ENCODE measurements around the gene PIGR. TPM values are rescaled to one million over a fixed set of nuclear protein-coding genes. Genes with fewer than 3 reads are reported as not detected.
"Not testable (repeated sequence)": the region's sequence is repeated elsewhere in the genome, so short reads cannot be mapped to it uniquely, and the experiment has no call there.

Gene PIGR
- total and polyA plus RNA-seq, 12 donors: under 0.01 to 3.4 (median 0.55) TPM; not detected in 2

DNA sequence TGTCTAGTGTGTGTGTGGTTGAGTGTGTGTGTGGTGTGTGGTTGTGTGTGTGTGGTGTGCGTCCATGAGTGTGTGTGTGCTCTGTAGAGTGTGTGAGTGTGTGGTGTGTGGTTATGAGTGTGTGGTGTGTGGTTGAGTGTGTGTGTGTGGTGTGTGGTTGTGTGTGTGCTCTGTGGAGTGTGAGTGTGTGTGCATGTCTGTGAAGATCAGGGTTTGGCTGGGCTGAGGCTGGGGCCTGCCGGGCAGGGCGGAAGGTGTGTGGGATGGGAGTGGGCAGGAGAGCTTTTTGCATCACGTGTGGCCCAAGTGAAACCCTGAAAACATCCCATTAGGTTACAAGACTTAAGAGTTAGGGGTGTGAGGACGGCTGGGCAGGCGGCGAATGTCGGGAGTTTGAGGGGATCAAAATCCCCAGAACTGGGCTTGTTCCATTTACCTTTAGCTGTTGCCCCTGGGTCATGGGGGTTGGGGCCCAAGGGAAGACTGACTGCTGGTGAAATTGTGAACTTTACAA lies 21.6 kb downstream of the PIGR start:
- intact Hi-C loops (cut with DNase I): loop anchor here in 1 of 2 donors (10.0 kb wide), 1 partner anchor 60 kb away; no protein-coding TSS in a partner anchor
- Histone ChIP-seq H3K36me3 (replicated peaks in 1 of 2) (no peaks in the 10 kb centered on the region), H3K27ac (no peak overlapping the region), H3K4me1 (replicated peaks in 1 of 2) (no peaks in the 10 kb centered on the region), H3K9me3 (replicated peaks in 1 of 3) (no peaks in the 10 kb centered on the region), H3K27me3 (no peaks in the 10 kb centered on the region), H3K4me3 (no peak overlapping the region)
- no peak for TF ChIP-seq POLR2A (IDR thresholded peaks at IDR 0.05)
- no peak for DNase-seq
- 74 to 85% (median 84%) methylated on average over 8 of the region's 8 CpGs for WGBS, 4 donors

DNA sequence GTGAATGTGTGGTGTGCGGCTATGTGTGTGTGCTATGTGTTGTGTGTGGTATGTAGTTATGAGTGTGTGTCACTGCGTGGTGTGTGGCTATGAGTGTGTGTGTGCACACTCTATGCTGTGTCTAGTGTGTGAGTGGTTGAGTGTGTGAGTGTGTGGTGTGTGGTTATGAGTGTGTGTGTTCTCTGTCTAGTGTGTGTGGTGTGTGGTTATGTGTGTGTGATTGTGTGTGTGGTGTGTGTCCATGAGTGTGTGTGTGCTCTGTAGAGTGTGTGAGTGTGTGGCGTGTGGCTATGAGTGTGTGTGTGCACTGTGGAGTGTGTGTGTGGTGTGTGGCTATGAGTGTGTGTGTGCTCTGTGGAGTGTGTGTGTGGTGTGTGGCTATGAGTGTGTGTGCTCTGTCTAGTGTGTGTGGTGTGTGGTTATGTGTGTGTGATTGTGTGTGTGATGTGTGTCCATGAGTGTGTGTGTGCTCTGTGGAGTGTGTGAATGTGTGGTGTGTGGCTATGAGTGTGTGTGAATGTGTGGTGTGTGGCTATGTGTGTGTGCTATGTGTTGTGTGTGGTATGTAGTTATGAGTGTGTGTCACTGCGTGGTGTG lies 22.2 kb downstream of the PIGR start:
- intact Hi-C loops (cut with DNase I): loop anchor here in 1 of 2 donors (10.0 kb wide), 1 partner anchor 61 kb away; no protein-coding TSS in a partner anchor
- not testable (repeated sequence) for H3K4me1 ChIP-seq (replicated peaks in 1 of 2); H3K36me3 ChIP-seq (replicated peaks in 1 of 2); H3K27me3 ChIP-seq; H3K27ac ChIP-seq; H3K9me3 ChIP-seq (replicated peaks in 1 of 3); DNase-seq; H3K4me3 ChIP-seq
- WGBS, 4 donors: 81 to 94% (median 87%) methylated on average over 4 of the region's 4 CpGs

DNA sequence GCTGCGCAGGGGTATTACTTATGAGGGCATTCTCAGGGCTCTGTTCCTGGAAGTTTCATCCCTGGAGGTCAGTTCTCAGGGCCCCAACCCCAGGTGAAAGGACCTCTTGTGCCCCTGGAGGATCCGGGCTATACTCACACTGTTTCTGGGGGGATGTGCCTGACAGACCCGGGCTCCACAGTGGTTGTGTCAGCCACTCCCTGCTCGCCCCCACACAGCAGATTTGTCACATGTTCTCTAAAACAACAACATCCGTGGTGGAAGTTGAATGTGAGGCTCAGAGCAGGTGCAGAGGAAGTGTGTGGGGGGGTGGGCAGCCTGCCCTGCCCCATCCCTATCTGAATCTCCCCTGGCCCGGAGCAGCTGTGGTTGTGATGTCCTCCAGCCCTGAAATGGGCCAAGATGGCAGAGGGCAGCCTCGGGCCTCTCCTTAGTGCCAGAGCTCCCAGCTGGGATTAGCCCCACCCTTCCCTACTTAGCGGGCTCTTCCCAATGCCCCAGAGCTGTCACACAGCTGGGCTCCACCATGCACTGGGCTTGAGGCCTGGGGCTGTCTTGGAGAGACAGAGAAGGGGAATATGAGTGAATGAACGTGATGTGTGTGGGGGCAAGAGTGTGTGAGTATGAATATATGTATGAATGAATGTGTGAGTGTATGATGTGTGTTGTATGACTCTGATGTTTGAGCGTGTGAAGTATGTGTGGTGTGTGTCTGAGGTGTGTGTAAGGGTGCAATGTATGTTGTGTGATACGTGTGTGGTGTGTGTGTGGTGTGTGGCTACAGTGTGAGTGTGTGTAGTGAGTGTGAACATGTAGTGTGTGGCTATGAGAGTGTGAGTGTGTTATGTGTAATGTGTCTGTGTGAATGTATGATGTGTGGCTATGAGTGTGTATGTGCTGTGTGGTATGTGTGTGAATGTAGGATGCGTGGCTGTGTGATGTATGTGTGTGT lies 23.0 kb downstream of the PIGR start:
- Histone ChIP-seq H3K27ac (peak overlapping the region in 1 of 5 donors; percentile 59), H3K4me3 (no peak overlapping the region)
- WGBS, 4 donors: 67 to 72% (median 71%) methylated on average over 10 to 12 of the region's 12 CpGs

DNA sequence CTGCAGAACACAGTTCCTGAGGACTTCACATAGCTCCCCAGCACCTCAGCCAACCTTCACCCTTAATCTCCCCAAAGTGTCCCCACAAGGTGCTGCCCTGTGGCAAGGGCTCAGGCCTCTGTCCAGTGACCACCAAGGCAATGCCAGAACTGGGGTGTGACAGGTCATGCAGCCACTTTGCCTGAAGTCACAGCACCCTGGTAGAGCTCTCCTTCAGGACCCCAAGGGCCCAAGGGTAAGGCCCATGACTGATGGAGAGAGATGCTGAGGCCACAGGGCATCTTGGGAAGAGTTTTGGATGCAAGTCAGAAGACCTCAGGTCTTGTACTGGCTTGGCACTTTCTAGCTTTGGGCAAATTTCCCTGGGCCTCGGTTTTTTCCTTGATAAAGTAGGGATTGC lies 23.7 kb downstream of the PIGR start:
- Histone ChIP-seq H3K4me1 (replicated peaks in 1 of 2) (no peaks in the 10 kb centered on the region), H3K9me3 (replicated peaks in 1 of 3) (no peaks in the 10 kb centered on the region), H3K36me3 (replicated peaks in 1 of 2) (no peaks in the 10 kb centered on the region), H3K27me3 (no peaks in the 10 kb centered on the region), H3K27ac (peak overlapping the region in 2 of 5 donors; percentile 50 to 59), H3K4me3 (no peak overlapping the region)
- no peak for TF ChIP-seq POLR2A (IDR thresholded peaks at IDR 0.05)
- TF ChIP-seq, protein P1, sequence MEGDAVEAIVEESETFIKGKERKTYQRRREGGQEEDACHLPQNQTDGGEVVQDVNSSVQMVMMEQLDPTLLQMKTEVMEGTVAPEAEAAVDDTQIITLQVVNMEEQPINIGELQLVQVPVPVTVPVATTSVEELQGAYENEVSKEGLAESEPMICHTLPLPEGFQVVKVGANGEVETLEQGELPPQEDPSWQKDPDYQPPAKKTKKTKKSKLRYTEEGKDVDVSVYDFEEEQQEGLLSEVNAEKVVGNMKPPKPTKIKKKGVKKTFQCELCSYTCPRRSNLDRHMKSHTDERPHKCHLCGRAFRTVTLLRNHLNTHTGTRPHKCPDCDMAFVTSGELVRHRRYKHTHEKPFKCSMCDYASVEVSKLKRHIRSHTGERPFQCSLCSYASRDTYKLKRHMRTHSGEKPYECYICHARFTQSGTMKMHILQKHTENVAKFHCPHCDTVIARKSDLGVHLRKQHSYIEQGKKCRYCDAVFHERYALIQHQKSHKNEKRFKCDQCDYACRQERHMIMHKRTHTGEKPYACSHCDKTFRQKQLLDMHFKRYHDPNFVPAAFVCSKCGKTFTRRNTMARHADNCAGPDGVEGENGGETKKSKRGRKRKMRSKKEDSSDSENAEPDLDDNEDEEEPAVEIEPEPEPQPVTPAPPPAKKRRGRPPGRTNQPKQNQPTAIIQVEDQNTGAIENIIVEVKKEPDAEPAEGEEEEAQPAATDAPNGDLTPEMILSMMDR (IDR thresholded peaks at IDR 0.05): no peak
- 44 to 88% (median 61%) methylated on average over 1 of the region's 1 CpG for WGBS, 4 donors
- intact Hi-C loops (cut with DNase I): loop anchor here in 1 of 2 donors (10.0 kb wide), 1 partner anchor 62 kb away; no protein-coding TSS in a partner anchor
- no peak for DNase-seq

More for the DNA sequence above, 23.0 kb downstream of the PIGR start:
- intact Hi-C loops (cut with DNase I): loop anchor here in 1 of 2 donors (10.0 kb wide), 1 partner anchor 62 kb away; no protein-coding TSS in a partner anchor
- Histone ChIP-seq H3K27me3 (no peaks in the 10 kb centered on the region), H3K4me1 (replicated peaks in 1 of 2) (no peaks in the 10 kb centered on the region), H3K9me3 (replicated peaks in 1 of 3) (no peaks in the 10 kb centered on the region), H3K36me3 (replicated peaks in 1 of 2) (no peaks in the 10 kb centered on the region)
- DNase-seq: peak in 1 of 7 donors; percentile 19
- no peak for TF ChIP-seq POLR2A (IDR thresholded peaks at IDR 0.05)
- TF ChIP-seq, protein P1 (IDR thresholded peaks at IDR 0.05): no peak

DNA sequence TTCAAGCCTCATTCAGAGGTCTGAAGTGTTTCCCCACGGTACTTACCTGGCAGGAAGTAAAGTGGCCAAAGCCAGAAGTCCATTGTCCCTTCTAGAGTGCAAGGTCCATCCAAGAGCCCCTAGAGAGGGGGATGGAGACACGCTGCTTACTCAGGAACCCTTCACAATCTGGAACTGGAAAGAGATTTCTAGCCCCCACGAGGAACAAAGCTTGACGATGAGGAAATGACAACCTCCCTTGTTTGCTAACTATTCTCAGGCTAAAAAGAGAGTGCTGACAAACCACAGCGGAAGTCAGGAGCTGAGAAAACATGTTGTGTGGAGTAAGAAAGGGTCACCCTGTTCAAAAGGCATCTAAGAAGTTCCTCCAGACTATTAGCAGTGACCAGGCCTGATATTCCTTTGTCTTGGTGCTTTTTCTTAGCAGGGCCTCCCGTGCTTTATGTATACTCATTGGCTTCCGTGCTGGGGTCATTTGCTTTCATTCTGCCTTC lies 24.4 kb downstream of the PIGR start, which contains the start of gene FCMR:
TSS of gene FCMR (minus strand) at position 170 of the 494 bp plus-strand sequence. CDS start at position 83, 87 bp downstream.
- Histone ChIP-seq H3K36me3 (replicated peaks in 1 of 2) (no peaks in the 10 kb centered on the region), H3K27me3 (no peaks in the 10 kb centered on the region), H3K4me3 (no peak within 1 kb of the TSS), H3K27ac (peak within 1 kb of the TSS in 2 of 5 donors; percentile 50 to 59), H3K9me3 (replicated peaks in 1 of 3) (no peaks in the 10 kb centered on the region), H3K4me1 (replicated peaks in 1 of 2) (no peaks in the 10 kb centered on the region)
- WGBS, 4 donors: 61 to 71% (median 66%) methylated on average over 7 of the region's 7 CpGs
- intact Hi-C loops (cut with DNase I): loop anchor here in 1 of 2 donors (10.0 kb wide), 1 partner anchor 63 kb away; no protein-coding TSS in a partner anchor
- DNase-seq: peak in 1 of 7 donors; percentile 35
- TF ChIP-seq POLR2A (IDR thresholded peaks at IDR 0.05): no peak
- TF ChIP-seq, protein P1 (IDR thresholded peaks at IDR 0.05): no peak

All from adrenal gland (tissue), 12 donors.